Measurements from ENCODE around the gene SEC14L3.

SEC14L3 gene

DNA sequence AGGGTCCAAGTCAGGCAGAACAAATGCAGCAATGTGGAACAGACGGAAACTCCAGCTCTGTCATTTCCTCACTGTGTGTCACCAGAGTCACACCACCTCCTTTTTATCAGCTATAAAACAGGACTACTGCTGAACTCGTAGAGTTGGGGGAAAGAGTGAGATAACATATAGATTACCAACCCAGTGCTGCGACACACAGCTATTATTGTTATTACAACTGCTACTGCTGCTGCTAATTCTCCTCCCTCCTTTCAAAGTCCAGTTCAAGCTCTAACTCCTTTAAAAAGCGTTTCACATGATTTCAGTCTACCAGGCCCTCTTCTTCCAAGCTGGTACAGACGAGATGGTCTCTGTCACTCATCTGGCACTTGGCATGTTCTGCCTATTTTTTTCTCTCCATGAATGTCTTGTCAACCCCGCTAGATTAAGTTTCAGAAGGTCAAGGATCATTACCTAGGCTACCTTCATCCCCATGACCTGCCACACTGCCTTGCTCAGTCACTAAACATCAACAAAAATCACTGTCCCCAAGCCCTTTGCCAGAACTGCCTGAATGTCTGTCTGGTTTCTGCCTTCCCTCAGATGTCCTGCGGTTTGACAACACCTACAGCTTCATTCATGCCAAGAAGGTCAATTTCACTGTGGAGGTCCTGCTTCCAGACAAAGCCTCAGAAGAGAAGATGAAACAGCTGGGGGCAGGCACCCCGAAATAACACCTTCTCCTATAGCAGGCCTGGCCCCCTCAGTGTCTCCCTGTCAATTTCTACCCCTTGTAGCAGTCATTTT lies 49.9 kb downstream of the SEC14L3 start:
- no peak for FAIRE-seq

DNA sequence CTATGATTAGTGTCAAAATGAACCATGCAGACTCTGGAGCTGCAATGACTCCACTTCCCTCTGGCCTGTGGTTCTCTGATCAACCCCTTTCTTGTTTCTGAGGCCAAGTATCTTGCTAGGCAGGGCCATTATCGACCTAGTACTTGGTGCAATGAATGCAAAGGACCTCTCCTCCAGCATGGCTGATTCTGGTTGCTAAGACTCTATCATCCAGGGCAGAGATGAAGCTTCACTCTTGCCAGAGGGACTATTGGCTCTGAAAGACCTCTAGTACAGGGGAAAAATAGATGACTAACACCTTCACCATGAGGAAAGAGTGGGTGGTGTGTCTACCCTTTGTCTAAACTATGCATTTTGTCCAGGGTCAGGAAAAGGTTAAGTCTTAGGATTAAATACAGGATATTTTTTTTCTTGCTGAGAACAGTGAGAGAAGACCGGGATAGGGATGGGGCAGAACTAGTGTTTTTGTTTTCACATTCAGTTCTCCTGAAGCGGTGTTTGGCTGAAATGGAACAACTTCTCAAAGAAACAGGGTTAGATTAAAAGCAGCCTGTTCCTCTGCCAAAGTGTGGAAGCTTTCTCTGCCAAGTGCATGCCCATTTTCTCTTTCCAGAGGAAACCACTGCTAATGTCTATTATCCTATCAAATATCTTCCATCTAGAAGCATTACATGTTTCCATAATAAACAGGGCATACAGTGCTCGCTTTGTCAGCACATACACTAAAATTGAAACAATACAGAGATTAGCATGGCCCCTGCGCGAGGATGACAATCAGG lies 51.3 kb downstream of the SEC14L3 start:
- no peak for FAIRE-seq

DNA sequence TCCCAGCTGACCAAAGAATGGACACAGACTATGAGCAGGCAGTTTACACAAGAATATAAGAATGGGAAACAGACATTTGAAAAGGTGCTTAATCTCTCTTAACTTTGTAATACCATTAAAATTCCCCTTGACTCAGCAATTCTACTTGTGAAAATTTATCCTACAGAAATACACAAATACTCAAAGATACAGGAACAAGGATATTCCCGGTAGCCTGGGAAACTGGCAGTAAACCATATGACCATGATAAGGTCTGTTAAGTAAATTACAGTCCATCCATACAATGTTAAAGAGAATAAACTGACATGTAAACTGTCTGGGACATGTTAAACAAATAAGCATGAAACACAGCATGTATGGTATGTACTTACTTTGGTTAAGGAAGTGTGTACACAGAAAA lies 55.0 kb downstream of the SEC14L3 start:
- FAIRE-seq: no peak

DNA sequence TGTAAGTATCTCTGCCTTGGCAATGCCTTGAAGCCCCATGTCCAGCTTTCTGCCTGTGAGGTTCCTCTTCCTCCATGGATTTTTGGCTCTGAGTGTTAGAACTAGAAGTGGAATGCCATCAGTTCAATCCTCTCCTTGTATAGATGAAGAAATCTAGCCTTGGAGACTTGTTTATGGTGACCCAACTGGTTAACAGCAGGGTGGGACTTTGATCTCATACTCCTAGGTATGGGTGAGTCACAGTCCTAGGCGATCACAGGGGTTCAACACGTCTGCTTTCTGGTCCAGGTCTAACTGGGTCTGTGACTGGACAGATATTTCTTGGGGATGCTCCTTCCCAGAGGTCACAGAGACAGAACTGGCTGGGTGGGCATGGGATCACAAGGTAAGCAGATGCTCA lies 55.4 kb downstream of the SEC14L3 start:
- FAIRE-seq: no peak

DNA sequence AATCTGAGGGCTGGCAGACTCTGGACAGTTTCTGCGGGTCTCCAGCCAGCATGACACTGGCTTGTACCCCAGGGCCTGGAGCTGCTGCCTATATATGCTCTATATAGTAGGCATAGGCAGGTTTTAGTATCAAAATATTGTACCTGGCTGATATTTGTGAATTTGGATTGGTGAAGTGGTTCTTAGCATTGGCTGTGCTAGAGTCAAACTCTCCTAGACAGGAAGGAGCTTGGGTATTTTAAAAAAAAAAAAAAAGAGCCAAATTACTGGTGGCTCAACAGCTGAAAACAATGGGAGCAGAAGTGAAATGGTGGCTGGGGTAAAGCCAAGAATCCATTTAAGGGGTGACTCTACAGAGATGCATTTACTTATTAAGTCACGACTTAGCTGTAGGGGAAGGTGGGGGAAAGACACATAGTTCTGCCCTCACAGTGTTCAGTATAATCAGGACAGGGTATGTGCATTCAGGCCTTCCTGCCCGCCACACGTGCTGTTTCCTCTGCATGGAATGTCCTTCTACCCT lies 57.2 kb downstream of the SEC14L3 start:
- no peak for FAIRE-seq

DNA sequence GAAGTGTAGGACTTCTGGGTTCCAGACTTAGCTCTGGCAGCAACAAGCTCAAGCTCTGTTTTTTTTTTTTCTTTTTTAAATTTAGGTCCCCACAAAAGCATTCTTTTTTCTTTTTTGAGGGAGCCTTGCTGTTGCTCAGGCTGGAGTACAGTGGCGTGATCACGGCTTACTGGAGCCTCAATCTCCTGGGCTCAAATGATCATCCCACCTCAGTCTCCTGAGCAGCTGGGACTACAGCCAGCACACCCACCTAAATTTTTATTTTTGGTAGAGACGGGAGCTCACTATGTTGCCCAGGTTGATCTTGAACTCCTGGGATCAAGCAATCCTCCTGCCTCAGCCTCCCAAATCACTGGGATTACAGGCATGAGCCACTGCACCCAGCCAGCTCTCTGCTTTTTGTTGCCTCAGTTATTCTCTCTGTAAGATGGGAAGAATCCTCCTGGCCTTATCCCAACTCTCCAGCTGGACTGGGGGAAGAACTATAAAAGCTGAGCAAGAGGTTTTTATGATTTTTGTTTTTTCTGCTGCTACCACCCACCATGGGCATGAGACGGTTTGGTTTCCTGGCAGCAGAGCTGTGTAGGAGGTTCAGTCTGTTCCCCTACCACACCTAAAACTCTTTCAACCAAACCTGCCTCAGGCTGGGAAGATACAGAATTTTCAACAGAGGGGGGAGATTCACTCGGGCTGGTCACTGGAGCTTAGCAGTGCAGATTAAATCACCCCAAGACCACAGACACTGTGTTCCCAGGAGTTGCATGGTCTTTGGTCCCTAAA lies 57.9 kb downstream of the SEC14L3 start:
- no peak for FAIRE-seq

DNA sequence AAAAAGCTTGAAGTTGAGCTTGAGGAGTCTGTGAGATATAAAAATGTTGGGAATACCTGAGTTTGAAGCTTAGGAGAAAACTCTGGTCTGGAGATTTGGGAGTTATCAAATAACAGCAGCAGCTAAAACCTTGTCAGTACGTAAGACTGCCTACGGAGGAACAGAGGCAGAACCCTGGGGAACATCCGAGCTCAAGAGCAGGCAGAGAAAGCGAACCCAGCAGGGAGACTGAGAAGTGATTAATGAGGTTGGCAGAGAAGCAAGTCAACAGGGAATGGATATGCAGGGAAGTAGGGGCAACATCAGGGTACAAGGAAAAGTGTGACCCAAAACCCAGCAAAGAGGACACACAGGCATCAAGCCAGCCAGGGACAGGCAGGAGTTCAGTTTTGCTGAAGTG lies 58.8 kb downstream of the SEC14L3 start:
- no peak for FAIRE-seq

DNA sequence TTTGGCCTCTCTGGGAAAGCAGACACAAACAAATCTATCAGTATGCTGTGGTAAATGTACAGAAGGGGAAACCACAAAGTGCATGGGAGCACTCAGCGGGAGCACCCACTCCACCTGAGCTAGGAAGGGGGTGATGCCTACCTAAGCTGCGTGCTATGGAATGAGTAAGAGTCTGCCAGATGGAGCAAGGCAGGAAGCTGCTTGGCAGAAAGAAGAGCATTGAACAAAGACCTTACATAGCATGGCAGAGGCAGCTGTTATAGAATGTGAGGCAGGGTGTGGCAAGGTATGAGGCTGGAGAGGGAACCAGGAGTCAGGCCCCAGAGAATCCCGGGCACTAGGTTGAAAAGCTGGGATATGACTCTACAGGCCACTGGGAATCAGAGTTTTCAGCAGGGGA lies 60.0 kb downstream of the SEC14L3 start:
- FAIRE-seq: no peak

All from colon (tissue), 2 donors.